AG09319 (cell line): ENCODE measurements around the gene DIP2C.
"Not testable (repeated sequence)": the region's sequence is repeated elsewhere in the genome, so short reads cannot be mapped to it uniquely, and the experiment has no call there.

Experiments used
- DNase-seq: peaks from one replicate; pipeline ENCODE4 v3.0.0-alpha.2; 2010; ENCODE audit warnings: low read depth; ENCODE audit errors: extremely low read depth
- TF ChIP-seq, protein P1 (sequence below): IDR thresholded peaks from 2 replicates; pipeline ENCODE4 v1.5.1; 2011; ENCODE audit warnings: low read depth, mild to moderate bottlenecking, inconsistent platforms, low read length, moderate library complexity

DIP2C gene

GRCh38 chr10:633279-634245, 55.9 kb downstream of the DIP2C start:
- TF ChIP-seq, protein P1, sequence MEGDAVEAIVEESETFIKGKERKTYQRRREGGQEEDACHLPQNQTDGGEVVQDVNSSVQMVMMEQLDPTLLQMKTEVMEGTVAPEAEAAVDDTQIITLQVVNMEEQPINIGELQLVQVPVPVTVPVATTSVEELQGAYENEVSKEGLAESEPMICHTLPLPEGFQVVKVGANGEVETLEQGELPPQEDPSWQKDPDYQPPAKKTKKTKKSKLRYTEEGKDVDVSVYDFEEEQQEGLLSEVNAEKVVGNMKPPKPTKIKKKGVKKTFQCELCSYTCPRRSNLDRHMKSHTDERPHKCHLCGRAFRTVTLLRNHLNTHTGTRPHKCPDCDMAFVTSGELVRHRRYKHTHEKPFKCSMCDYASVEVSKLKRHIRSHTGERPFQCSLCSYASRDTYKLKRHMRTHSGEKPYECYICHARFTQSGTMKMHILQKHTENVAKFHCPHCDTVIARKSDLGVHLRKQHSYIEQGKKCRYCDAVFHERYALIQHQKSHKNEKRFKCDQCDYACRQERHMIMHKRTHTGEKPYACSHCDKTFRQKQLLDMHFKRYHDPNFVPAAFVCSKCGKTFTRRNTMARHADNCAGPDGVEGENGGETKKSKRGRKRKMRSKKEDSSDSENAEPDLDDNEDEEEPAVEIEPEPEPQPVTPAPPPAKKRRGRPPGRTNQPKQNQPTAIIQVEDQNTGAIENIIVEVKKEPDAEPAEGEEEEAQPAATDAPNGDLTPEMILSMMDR = no peak
- no peak for DNase-seq

GRCh38 chr10:632807-633177, 56.7 kb downstream of the DIP2C start:
- DNase-seq = not testable (repeated sequence)

DNA sequence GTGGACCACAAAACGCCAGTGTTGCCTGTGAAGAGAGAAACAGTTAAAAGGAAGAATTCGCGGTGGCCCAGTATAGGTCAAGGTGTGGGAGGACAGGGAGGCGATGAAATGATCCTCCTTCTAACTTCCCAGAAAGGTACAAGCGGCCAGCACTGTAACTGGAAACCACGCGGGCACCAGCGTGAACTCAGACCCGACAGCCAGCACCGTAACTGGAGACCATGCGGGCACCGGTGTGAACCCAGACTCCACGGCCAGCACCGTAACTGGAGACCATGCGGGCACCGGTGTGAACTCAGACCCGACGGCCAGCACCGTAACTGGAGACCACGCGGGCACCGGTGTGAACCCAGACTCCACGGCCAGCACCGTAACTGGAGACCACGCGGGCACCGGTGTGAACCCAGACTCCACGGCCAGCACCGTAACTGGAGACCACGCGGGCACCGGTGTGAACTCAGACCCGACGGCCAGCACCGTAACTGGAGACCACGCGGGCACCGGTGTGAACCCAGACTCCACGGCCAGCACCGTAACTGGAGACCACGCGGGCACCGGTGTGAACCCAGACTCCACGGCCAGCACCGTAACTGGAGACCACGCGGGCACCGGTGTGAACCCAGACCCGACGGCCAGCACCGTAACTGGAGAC, 57.2 kb downstream of the DIP2C start:
- DNase-seq = not testable (repeated sequence)

GRCh38 chr10:631266-631665, 58.2 kb downstream of the DIP2C start:
- TF ChIP-seq, protein P1 = no peak
- DNase-seq = no peak

DNA sequence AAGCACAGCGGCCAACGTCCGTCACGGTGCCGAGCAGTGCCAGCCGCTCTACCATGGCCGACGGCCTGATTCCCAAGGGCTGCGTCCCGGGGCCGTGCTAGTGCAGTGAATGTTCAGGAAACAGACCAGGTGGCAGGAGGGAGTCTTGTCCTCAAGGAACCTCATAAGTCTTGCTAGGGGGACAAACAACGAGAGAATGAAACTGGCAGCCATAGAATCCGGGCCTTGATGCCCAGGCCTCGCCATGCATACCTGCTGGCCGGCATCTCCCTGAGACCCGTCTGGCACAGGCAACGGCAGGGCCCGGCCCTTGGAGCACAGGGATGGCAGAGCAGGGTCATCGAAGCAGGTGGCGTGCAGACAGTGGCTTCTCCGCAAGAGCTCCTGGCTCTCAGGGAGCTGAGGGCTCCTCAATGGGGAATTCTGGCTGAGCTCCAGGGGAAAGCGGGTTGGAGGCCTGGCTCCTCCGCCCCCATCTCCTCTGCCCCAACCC, 58.8 kb downstream of the DIP2C start:
- TF ChIP-seq, protein P1 = no peak
- no peak for DNase-seq

- no peak for DNase-seq
- TF ChIP-seq, protein P1 = no peak
Observed at GRCh38 chr10:629186-629998, 60.1 kb downstream of the DIP2C start.

GRCh38 chr10:628386-629045, 61.0 kb downstream of the DIP2C start:
- DNase-seq = no peak
- TF ChIP-seq, protein P1 = no peak
